Smooth muscle cell (in vitro differentiated cells): Measurements from ENCODE around the gene PFDN6. TPM values are rescaled to one million over a fixed set of nuclear protein-coding genes. Genes with fewer than 3 reads are reported as not detected.
A peak's percentile ranks its signal among the peaks of the same experiment; 100 is the strongest.

Experiments used
- DNase-seq: peaks from one replicate; lab custom pipeline; 2025; ENCODE audit not compliant: unreplicated experiment; lab: John Stamatoyannopoulos, UW
- H2AFZ ChIP-seq: fragments of 200-600 bp; sonication (generic); 2 replicates; pipeline ENCODE4 v1.6.0; 2016; ENCODE audit warnings: antibody characterized with exemption, low read depth, mild to moderate bottlenecking
- H3F3A ChIP-seq: fragments of 200-600 bp; sonication (generic); 2 replicates; pipeline ENCODE4 v1.6.0; 2017; ENCODE audit warnings: antibody characterized with exemption, low read depth
- H3K27ac ChIP-seq: fragments of 200-600 bp; sonication (generic); 2 replicates; pipeline ENCODE4 v1.5.1; 2016; ENCODE audit warnings: low read depth, mild to moderate bottlenecking
- H3K27me3 ChIP-seq: fragments of 200-600 bp; sonication (generic); 2 replicates; pipeline ENCODE4 v1.6.1; 2016; ENCODE audit warnings: low read depth, mild to moderate bottlenecking
- H3K36me3 ChIP-seq: fragments of 200-600 bp; sonication (generic); 2 replicates; pipeline ENCODE4 v1.5.1; 2016; ENCODE audit warnings: low read depth
- H3K4me1 ChIP-seq: fragments of 200-600 bp; sonication (generic); 2 replicates; pipeline ENCODE4 v1.5.1; 2016; ENCODE audit warnings: low read depth
- H3K4me2 ChIP-seq: fragments of 200-600 bp; sonication (generic); 2 replicates; pipeline ENCODE4 v1.6.0; 2016; ENCODE audit warnings: mild to moderate bottlenecking
- H3K4me3 ChIP-seq: fragments of 200-600 bp; sonication (generic); 2 replicates; pipeline ENCODE4 v1.5.1; 2016; ENCODE audit warnings: mild to moderate bottlenecking
- H3K79me2 ChIP-seq: fragments of 200-600 bp; sonication (generic); 2 replicates; pipeline ENCODE4 v1.6.0; 2016; ENCODE audit warnings: low read depth, mild to moderate bottlenecking
- H3K9ac ChIP-seq: fragments of 200-600 bp; sonication (generic); 2 replicates; pipeline ENCODE4 v1.6.0; 2016; ENCODE audit warnings: low read depth
- H3K9me3 ChIP-seq: fragments of 200-600 bp; sonication (generic); replicated peaks from 2 replicates; pipeline ENCODE4 v1.5.1; 2016; ENCODE audit warnings: low read depth
- H4K20me1 ChIP-seq: fragments of 200-600 bp; sonication (generic); 2 replicates; pipeline ENCODE4 v1.6.0; 2016; ENCODE audit warnings: low read depth
- CTCF ChIP-seq: fragments of 200-600 bp; sonication (generic); IDR thresholded peaks from 2 replicates; pipeline ENCODE4 v1.5.1; 2017; ENCODE audit warnings: borderline replicate concordance, mild to moderate bottlenecking, antibody characterized with exemption; ENCODE audit not compliant: insufficient read depth, poor library complexity, severe bottlenecking
- WGBS: methylation state at CpG from one replicate; pipeline ENCODE4 v1.1.7; 2016; ENCODE audit warnings: low lambda C conversion rate; 5-methylcytosine and 5-hydroxymethylcytosine counted together
- polyA plus RNA-seq: library from polyadenylated mRNA; unstranded; fragments of >200 nt; fragmentation: Nextera tagmentation; extraction: Ambion mirVana; gene quantifications from 2 replicates; pipeline ENCODE4 v1.2.1, GENCODE V29; 2016
- total RNA-seq: library from RNA; depleted of rRNA; stranded (reverse); fragments of >200 nt; gene quantifications from 2 replicates; pipeline ENCODE4 v1.2.3, GENCODE V29; 2014

The PFDN6 gene
- total and polyA plus RNA-seq, 2 experiments from 2014 or later = 23.1 to 33.8 TPM

GRCh38 chr6:33297406-33297955 lies 8.1 kb downstream of the PFDN6 start:
- Histone ChIP-seq H3K27me3 (no peaks in the 10 kb centered on the region), H2AFZ (no peak overlapping the region), H3K4me3 (peak overlapping the region; percentile 74), H3K4me1 (peaks cover 9% of the 10 kb centered on the region), H3K36me3 (no peaks in the 10 kb centered on the region), H3K9ac (peak overlapping the region; percentile 95), H4K20me1 (peaks cover 13% of the 10 kb centered on the region), H3K9me3 (no peaks in the 10 kb centered on the region), H3F3A (peaks cover 12% of the 10 kb centered on the region), H3K27ac (peak overlapping the region; percentile 95), H3K79me2 (peaks cover 24% of the 10 kb centered on the region), H3K4me2 (peak overlapping the region; percentile 88)
- TF ChIP-seq CTCF = no peak
- WGBS = 7% methylated on average over 15 of the region's 16 CpGs
- DNase-seq = no peak

GRCh38 chr6:33297956-33298772 lies 8.8 kb downstream of the PFDN6 start:
- peak overlapping the region; percentile 95 for H3K27ac ChIP-seq
- no peaks in the 10 kb centered on the region for H3K27me3 ChIP-seq
- peaks cover 14% of the 10 kb centered on the region for H4K20me1 ChIP-seq
- no peak overlapping the region for H2AFZ ChIP-seq
- H3K9ac ChIP-seq = peak overlapping the region; percentile 95
- peak; percentile 32 for DNase-seq
- H3K36me3 ChIP-seq = no peaks in the 10 kb centered on the region
- H3K9me3 ChIP-seq = no peaks in the 10 kb centered on the region
- H3F3A ChIP-seq = peaks cover 5% of the 10 kb centered on the region
- 0% methylated on average over 23 of the region's 42 CpGs for WGBS
- H3K4me1 ChIP-seq = peaks cover 9% of the 10 kb centered on the region
- H3K4me3 ChIP-seq = peak overlapping the region; percentile 74
- H3K79me2 ChIP-seq = peaks cover 31% of the 10 kb centered on the region
- H3K4me2 ChIP-seq = peak overlapping the region; percentile 88
- TF ChIP-seq CTCF = no peak

- Histone ChIP-seq H3F3A (peaks cover 5% of the 10 kb centered on the region), H3K27me3 (no peaks in the 10 kb centered on the region), H3K27ac (peak within 1 kb of the TSS; percentile 95), H3K4me1 (peaks cover 9% of the 10 kb centered on the region), H2AFZ (peak within 1 kb of the TSS; percentile 14), H3K4me2 (peak within 1 kb of the TSS; percentile 88), H3K9ac (peak within 1 kb of the TSS; percentile 95), H4K20me1 (peaks cover 16% of the 10 kb centered on the region), H3K9me3 (no peaks in the 10 kb centered on the region), H3K4me3 (peak within 1 kb of the TSS; percentile 74), H3K79me2 (peaks cover 37% of the 10 kb centered on the region), H3K36me3 (no peaks in the 10 kb centered on the region)
- TF ChIP-seq CTCF = no peak
- DNase-seq = no peak
- under 1% methylated on average over 17 of the region's 34 CpGs for WGBS
Observed at GRCh38 chr6:33298773-33299236, 9.4 kb downstream of the PFDN6 start, which contains the start of gene RGL2. TSS of gene RGL2 (minus strand) at chr6:33298942. CDS start at chr6:33298610, 332 bp downstream.
